Stimulated activated CD4-positive, alpha-beta T cell treated with anti-CD3 and anti-CD28 coated beads, Interleukin-1b, Interleukin-23, amount 100 ng/mL, for 4 hours (primary cell): Measurements from ENCODE around the gene TBX3.

Experiments
- DNase-seq, 2 donors: peaks; one replicate each; pipeline ENCODE4 v3.0.0-alpha.2; 2020; ENCODE audit warnings: low read depth in 2 of 2

The TBX3 gene

DNA sequence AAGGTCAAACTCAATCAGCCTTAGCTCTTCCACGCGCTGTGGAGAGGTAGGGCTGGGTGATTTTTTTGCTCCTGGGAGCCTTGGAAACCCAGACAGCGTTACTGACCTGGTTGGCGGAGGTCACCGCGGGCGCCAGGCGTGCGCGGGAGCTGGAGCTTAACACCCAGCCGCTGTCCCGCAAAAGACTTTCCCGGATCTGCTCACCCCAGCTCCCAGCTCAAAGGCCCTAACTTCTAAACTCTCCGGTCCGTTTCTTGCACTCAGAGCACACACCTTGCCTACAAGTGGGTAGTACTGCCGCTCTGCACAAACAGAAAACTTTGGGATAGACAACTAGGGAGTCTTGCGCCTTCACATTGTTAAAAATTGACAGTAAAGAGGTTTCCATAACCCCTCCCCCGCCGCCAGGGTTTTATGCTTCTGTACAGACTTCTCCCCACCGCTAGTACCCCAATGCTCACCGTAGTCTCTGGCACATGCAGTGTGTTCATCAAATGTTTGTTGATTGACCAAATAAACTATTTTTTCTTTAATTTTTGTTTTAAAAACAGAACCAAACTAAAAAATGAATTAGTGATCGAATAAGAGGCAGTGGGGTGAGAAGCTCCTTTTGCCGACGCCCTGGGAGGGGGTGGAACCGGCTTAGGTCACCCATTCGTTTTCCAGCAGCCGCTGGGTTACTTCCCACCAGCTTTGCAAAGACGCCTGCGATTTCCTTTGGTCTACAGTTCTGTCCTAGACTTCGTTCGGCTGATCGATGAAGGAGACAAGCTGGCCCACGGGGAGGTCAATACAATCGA lies 12.7 kb upstream of the TBX3 start:
- no peak for DNase-seq

DNA sequence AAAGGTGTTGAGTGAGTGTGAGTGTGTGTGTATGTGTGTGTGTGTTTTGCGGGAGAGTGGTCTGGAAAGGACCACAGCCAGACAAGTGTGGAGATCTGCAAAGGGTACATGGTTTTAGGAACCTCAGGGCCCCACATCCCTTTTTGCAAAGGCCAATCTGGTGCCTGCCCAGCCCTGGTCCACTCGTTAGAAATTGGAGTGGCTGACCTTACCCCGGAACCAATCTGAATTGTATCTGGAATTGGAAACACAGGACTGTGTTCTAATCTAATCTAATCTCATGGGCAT lies 11.3 kb upstream of the TBX3 start:
- no peak for DNase-seq

DNA sequence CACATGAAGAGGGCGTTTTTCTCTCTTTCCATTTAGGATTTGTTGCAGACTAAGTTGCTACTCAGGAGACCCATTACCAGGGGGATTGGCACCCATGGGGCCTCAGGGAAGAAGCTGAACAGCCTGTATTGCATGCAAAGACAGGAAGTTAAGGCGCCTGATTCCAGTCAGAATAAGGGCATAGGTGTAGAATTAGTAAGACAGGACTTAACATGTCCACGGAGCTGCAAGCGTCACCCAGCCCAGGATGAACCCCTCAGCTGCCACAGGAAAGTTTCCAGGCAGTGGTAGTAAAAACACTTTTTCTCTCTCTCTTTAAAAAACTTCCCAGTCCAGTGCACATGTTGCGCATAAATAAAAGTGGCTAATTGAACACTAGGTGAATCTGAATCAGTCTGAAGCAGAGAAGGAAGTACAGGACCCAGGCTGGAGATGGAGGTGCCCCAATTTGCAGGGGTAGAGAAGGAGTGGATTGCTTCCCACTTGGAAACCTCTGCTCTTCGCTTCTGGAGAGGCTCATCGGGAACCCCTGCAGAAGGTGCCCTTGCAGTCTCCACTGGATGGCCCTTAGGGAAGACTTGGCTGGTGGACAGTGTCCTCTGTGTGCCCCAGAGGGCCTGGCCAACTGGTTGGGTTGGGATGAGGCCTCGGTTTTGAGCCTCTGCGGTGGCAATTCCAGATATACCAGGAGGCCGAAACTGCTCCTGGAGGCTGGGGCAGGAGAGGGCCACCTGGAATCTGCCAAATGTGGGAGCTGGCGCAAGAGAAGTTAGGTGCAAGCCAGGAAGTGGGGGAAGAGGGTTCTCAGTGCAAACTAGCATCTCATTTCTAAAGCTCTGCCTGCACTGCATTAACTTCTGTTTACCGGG lies 10.7 kb upstream of the TBX3 start:
- DNase-seq: no peak

DNA sequence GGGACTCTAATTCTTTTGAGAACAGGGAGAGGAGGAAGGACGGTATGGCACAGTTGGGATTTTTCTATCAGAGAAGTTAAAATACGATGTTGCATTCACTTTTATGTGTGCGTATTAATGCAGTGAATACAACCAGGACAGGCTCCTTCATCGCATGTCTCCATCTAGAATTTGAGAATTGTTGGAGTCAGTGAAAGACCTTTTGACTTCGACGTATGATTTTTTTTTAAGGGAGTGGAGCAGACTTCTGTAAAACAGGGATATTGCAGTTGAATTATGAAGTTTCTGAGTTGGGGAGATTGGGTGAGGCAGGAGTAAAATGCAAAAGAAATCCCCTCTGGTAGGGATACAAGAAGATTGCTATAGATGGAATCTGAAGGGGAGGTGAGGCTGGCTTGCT lies 9.6 kb upstream of the TBX3 start:
- no peak for DNase-seq

GRCh38 chr12:114693059-114693531 lies 9.1 kb upstream of the TBX3 start:
- no peak for DNase-seq

- DNase-seq: no peak
Observed at GRCh38 chr12:114692186-114693058, 8.4 kb upstream of the TBX3 start.

GRCh38 chr12:114691763-114692185 lies 7.8 kb upstream of the TBX3 start:
- no peak for DNase-seq

DNA sequence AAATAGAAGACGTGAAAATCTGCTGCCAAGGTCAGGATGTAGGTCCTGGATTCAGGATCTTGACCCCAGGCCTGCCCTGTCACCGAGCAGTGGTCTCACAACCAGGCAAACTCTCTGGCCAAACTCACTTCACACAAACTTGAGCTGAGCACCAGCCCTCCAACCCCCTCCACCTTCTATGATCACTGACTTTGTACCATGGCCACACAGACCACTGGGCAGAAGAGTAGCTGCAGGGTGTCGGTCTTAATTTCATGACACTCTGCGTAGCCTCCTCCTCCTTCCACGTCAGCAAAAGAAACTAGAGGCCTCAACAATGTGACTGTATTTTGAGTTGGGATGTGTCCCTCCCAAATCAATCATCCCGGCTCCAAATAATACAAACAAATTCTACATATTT lies 7.2 kb upstream of the TBX3 start:
- DNase-seq: no peak

GRCh38 chr12:114690267-114691135 lies 6.5 kb upstream of the TBX3 start:
- DNase-seq: no peak

GRCh38 chr12:114689075-114689994 lies 5.4 kb upstream of the TBX3 start:
- no peak for DNase-seq

GRCh38 chr12:114688256-114688845 lies 4.4 kb upstream of the TBX3 start:
- no peak for DNase-seq

DNA sequence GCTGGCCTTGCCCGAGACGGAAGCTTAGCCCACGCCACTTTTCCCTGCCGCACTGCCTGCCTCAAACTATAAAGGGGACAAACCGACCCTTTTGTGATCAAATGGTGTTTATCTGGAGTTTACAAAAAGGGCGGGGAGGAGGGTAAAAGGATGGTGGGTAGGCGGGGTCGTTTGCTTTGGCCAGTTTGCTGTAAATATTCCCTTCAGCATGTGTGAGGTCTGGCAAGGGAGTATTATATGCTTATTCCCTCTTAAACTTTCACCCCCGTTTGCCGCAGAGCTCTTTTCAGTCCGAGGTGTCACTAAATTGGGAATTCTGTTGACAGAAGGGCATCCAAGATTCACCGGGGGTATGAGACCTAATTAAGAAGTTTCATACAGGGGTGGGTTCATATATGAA lies 3.8 kb upstream of the TBX3 start:
- DNase-seq: no peak

- DNase-seq: no peak
Observed at GRCh38 chr12:114686773-114687500, 3.0 kb upstream of the TBX3 start.

- DNase-seq: no peak
Observed at GRCh38 chr12:114686426-114686772, 2.4 kb upstream of the TBX3 start.

GRCh38 chr12:114685869-114686268 lies 1.9 kb upstream of the TBX3 start:
- no peak for DNase-seq

- no peak for DNase-seq
Observed at GRCh38 chr12:114685320-114685781, 1.4 kb upstream of the TBX3 start.

- DNase-seq: no peak
Observed at GRCh38 chr12:114684870-114685273, 897 bp upstream of the TBX3 start.

DNA sequence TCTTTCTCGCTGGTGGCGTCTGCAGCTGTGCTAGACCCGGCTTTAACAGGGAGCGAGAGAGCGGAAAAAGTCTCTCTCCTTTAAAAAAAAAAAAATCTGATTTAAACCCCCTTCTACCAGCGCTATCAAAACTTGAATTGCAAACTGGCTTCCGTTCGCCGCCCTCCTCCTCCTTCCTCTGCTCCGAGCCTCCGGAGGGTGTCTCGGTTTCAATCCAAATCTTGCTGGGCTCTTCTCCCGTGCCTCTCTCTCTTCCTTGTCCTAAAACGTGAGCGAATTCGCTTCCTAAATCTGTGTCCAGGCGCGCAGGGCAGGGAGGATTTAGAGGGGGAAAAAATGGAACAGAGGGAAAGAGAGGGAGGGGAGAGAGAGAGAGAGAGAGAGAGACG lies 272 bp downstream of the TBX3 start:
- DNase-seq: no peak
